HG03469 (cell line): ENCODE measurements around the gene RIPK1.
A peak's percentile ranks its signal among the peaks of the same experiment; 100 is the strongest.
"Not testable (repeated sequence)": the region's sequence is repeated elsewhere in the genome, so short reads cannot be mapped to it uniquely, and the experiment has no call there.

Experiments
- ATAC-seq: cut with Tn5 transposase; IDR thresholded peaks from one replicate; pipeline ENCODE4 v1.9.1; 2021; ENCODE audit warnings: mild to moderate bottlenecking, moderate library complexity, moderate number of reproducible peaks; ENCODE audit not compliant: unreplicated experiment

Gene RIPK1

GRCh38 chr6:3068329-3069214 lies at the start of gene RIPK1:
Gene RIPK1 (plus strand): TSS chr6:3068494. CDS start chr6:3076824, 8,330 bp downstream.
- peak; percentile 63 for ATAC-seq

- ATAC-seq = no peak
Measured at GRCh38 chr6:3019065-3019464, 49.2 kb upstream of the RIPK1 start.

- ATAC-seq = no peak
Measured at GRCh38 chr6:3019749-3020320, 48.5 kb upstream of the RIPK1 start.

- not testable (repeated sequence) for ATAC-seq
Measured at GRCh38 chr6:3020976-3021598, 47.2 kb upstream of the RIPK1 start.

- ATAC-seq = no peak
Measured at GRCh38 chr6:3022765-3023662, 45.3 kb upstream of the RIPK1 start.

GRCh38 chr6:3023663-3024483 lies 44.4 kb upstream of the RIPK1 start:
- ATAC-seq = peak; percentile 59

GRCh38 chr6:3026791-3027626 lies 41.3 kb upstream of the RIPK1 start:
- ATAC-seq = peak; percentile 52

GRCh38 chr6:3028156-3028555 lies 40.1 kb upstream of the RIPK1 start:
- not testable (repeated sequence) for ATAC-seq

GRCh38 chr6:3031857-3032640 lies 36.2 kb upstream of the RIPK1 start:
- no peak for ATAC-seq

GRCh38 chr6:3032986-3033385 lies 35.3 kb upstream of the RIPK1 start:
- ATAC-seq = no peak

GRCh38 chr6:3033652-3034051 lies 34.6 kb upstream of the RIPK1 start:
- no peak for ATAC-seq

- ATAC-seq = no peak
Measured at GRCh38 chr6:3035397-3035796, 32.9 kb upstream of the RIPK1 start.

GRCh38 chr6:3036861-3037637 lies 31.2 kb upstream of the RIPK1 start:
- no peak for ATAC-seq

GRCh38 chr6:3037638-3038365 lies 30.5 kb upstream of the RIPK1 start:
- ATAC-seq = no peak

- no peak for ATAC-seq
Measured at GRCh38 chr6:3039384-3039783, 28.9 kb upstream of the RIPK1 start.

GRCh38 chr6:3041147-3041546 lies 27.1 kb upstream of the RIPK1 start:
- no peak for ATAC-seq

- ATAC-seq = no peak
Measured at GRCh38 chr6:3041606-3042005, 26.7 kb upstream of the RIPK1 start.
